Caco-2 (cell line): ENCODE results near the gene CLPTM1L. TPM values are rescaled to one million over a fixed set of nuclear protein-coding genes. Genes with fewer than 3 reads are reported as not detected.

Source experiments
- BruUV-seq: library from RNA; stranded (reverse); fragments of 400-500 nt; replicated peaks from 2 replicates; lab custom pipeline; 2021; lab: Mats Ljungman, UMichigan
- CTCF ChIA-PET: fragments of 300-600 bp; sonication (Branson Sonifier 250); formaldehyde crosslinking; loops from one replicate; lab custom pipeline; 2022; ENCODE audit warnings: antibody characterized with exemption; lab: Charles Lee
- POLR2A ChIA-PET: fragments of 300-600 bp; sonication (Branson Sonifier 250); formaldehyde crosslinking; loops from one replicate; lab custom pipeline; 2022; ENCODE audit warnings: antibody characterized with exemption; lab: Charles Lee
- DNase-seq, 2 experiments: peaks; one replicate each; pipeline versions ENCODE4 v3.0.0 to v3.0.0-alpha.2; 2020 to 2022
- H3K27me3 ChIP-seq: replicated peaks from 2 replicates; pipeline ENCODE4 v1.6.0; 2011; ENCODE audit warnings: low read length; ENCODE audit not compliant: control insufficient read depth, insufficient read depth
- H3K36me3 ChIP-seq: 2 replicates; pipeline ENCODE4 v1.5.1; 2011; ENCODE audit warnings: low read length; ENCODE audit not compliant: control insufficient read depth, insufficient read depth
- H3K4me1 ChIP-seq: fragments of 250-450 bp; sonication (Bioruptor Pico); 2 replicates; pipeline ENCODE4 v1.5.1; 2020; ENCODE audit warnings: mild to moderate bottlenecking
- H3K4me3 ChIP-seq: 2 replicates; pipeline ENCODE4 v1.5.1; 2011; ENCODE audit warnings: low read depth, mild to moderate bottlenecking, control low read depth, low read length
- H3K9me3 ChIP-seq: fragments of 250-450 bp; sonication (Bioruptor Pico); 2 replicates; pipeline ENCODE4 v1.5.1; 2020; ENCODE audit warnings: mild to moderate bottlenecking, moderate library complexity
- H3K27ac Mint-ChIP-seq: one replicate; pipeline ENCODE4 v1.8.0; 2022; ENCODE audit warnings: mixed read lengths; ENCODE audit not compliant: unreplicated experiment
- H3K27me3 Mint-ChIP-seq: one replicate; pipeline ENCODE4 v1.8.0; 2022; ENCODE audit warnings: mixed read lengths; ENCODE audit not compliant: insufficient read depth, unreplicated experiment
- H3K36me3 Mint-ChIP-seq: one replicate; pipeline ENCODE4 v1.8.0; 2022; ENCODE audit warnings: mild to moderate bottlenecking, mixed read lengths; ENCODE audit not compliant: insufficient read depth, unreplicated experiment
- H3K4me1 Mint-ChIP-seq: one replicate; pipeline ENCODE4 v1.8.0; 2022; ENCODE audit warnings: low read depth, mixed read lengths; ENCODE audit not compliant: unreplicated experiment
- H3K4me3 Mint-ChIP-seq: one replicate; pipeline ENCODE4 v1.8.0; 2022; ENCODE audit warnings: mild to moderate bottlenecking, moderate library complexity, mixed read lengths; ENCODE audit not compliant: unreplicated experiment
- H3K9me3 Mint-ChIP-seq: one replicate; pipeline ENCODE4 v1.8.0; 2022; ENCODE audit warnings: mixed read lengths; ENCODE audit not compliant: unreplicated experiment
- intact Hi-C: fragments of 100-400 bp; cut with micrococcal nuclease; formaldehyde crosslinking; loops from one replicate; pipeline ENCODE4 v1.10.0; 2022; ENCODE audit not compliant: unreplicated experiment
- total RNA-seq: library from RNA; stranded (reverse); gene quantifications from 2 replicates; pipeline ENCODE4 v1.2.3, GENCODE V29; 2022
- TF ChIP-seq, protein P1 (sequence below), 2 experiments: fragments of 200-600 bp in 1 of 2; IDR thresholded peaks; 1 replicate in 1 of 2; 2 replicates in 1 of 2; pipeline versions ENCODE4 v1.5.1 to v1.8.0; 2011 to 2022; ENCODE audit warnings: antibody characterized with exemption in 1 of 2, control low read depth in 1 of 2, inconsistent platforms in 1 of 2, low read depth in 1 of 2, low read length in 1 of 2, mild to moderate bottlenecking in 1 of 2, moderate library complexity in 1 of 2; ENCODE audit not compliant: insufficient read depth in 1 of 2, severe bottlenecking in 1 of 2, unreplicated experiment in 1 of 2

The CLPTM1L gene
- total RNA-seq, 1 experiment from 2014 or later: 114 TPM

DNA sequence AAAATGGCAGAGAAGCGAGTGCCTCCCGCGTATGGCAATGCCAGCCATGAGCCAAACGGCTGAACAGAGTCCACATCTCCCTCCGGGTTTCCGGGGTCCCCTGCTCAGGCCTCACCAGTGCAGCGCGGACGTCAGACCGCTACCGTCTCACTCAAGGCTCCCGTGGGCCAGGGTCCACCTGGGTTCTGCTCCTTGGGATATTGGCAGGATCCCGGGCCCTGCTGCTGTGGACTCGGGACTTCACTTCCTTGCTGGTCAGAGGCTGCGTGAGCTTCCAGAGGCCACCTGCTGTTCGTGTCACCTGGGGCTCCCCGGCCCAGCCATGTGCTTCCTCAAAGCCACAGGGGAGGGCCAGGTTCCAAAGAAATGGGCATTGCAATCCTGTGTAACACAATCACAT is 38.4 kb upstream of the CLPTM1L start:
- 0 out of 2 replicates have a peak, but pooled peaks cover 8% of the 10 kb centered on the region for H3K9me3 ChIP-seq
- no peaks in the 10 kb centered on the region for H3K9me3 Mint-ChIP-seq
- no peak for DNase-seq
- peaks cover 6% of the 10 kb centered on the region for H3K4me1 ChIP-seq
- ChIA-PET CTCF (no interaction called here), POLR2A (no interaction called here)
- no peak overlapping the region for H3K4me3 Mint-ChIP-seq
- no peak overlapping the region for H3K27ac Mint-ChIP-seq
- H3K27me3 Mint-ChIP-seq: peaks cover 18% of the 10 kb centered on the region
- no peak overlapping the region for H3K4me3 ChIP-seq
- TF ChIP-seq, protein P1, sequence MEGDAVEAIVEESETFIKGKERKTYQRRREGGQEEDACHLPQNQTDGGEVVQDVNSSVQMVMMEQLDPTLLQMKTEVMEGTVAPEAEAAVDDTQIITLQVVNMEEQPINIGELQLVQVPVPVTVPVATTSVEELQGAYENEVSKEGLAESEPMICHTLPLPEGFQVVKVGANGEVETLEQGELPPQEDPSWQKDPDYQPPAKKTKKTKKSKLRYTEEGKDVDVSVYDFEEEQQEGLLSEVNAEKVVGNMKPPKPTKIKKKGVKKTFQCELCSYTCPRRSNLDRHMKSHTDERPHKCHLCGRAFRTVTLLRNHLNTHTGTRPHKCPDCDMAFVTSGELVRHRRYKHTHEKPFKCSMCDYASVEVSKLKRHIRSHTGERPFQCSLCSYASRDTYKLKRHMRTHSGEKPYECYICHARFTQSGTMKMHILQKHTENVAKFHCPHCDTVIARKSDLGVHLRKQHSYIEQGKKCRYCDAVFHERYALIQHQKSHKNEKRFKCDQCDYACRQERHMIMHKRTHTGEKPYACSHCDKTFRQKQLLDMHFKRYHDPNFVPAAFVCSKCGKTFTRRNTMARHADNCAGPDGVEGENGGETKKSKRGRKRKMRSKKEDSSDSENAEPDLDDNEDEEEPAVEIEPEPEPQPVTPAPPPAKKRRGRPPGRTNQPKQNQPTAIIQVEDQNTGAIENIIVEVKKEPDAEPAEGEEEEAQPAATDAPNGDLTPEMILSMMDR (IDR thresholded peaks at IDR 0.05; ENCODE audit: insufficient read depth in 1 of 2, low read depth in 1 of 2, low read length in 1 of 2, severe bottlenecking in 1 of 2, unreplicated experiment in 1 of 2): no peak
- intact Hi-C loops: no loop called here
- H3K4me1 Mint-ChIP-seq: peaks cover 9% of the 10 kb centered on the region
- no peaks in the 10 kb centered on the region for H3K36me3 ChIP-seq
- H3K36me3 Mint-ChIP-seq: no peaks in the 10 kb centered on the region
- H3K27me3 ChIP-seq: peaks cover 1% of the 10 kb centered on the region
- BruUV-seq: no TSS peak

DNA sequence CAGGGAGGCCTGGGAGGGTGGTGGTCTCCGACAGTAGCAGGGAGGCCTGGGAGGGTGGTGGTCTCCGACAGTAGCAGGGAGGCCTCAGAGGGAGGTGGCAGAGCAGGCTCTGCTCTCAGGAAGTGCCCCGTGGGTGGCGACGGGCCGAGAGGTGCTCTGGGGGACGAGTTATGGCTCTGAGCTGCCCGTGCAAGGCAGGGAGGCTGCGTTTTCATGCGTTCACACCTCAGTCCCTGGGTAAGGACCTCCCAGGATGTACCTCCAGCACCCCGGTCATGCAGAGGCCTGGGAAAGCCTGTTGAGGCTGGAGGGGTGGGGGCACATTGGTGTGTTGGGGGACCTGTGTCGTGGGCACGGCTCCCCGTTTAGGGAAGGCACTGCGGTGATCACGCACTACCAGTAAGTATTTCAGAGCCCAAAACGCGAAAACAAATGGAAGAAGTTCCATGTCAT is 37.4 kb upstream of the CLPTM1L start:
- peaks cover 6% of the 10 kb centered on the region for H3K4me1 ChIP-seq
- H3K4me3 ChIP-seq: no peak overlapping the region
- ChIA-PET CTCF (no interaction called here), POLR2A (no interaction called here)
- peaks cover 12% of the 10 kb centered on the region for H3K27me3 Mint-ChIP-seq
- peaks cover 1% of the 10 kb centered on the region for H3K27me3 ChIP-seq
- no peaks in the 10 kb centered on the region for H3K9me3 Mint-ChIP-seq
- H3K9me3 ChIP-seq: 0 out of 2 replicates have a peak, but pooled peaks cover 8% of the 10 kb centered on the region
- H3K4me3 Mint-ChIP-seq: no peak overlapping the region
- H3K4me1 Mint-ChIP-seq: peaks cover 7% of the 10 kb centered on the region
- TF ChIP-seq, protein P1 (IDR thresholded peaks at IDR 0.05; ENCODE audit: insufficient read depth in 1 of 2, low read depth in 1 of 2, low read length in 1 of 2, severe bottlenecking in 1 of 2, unreplicated experiment in 1 of 2): no peak
- no peaks in the 10 kb centered on the region for H3K36me3 Mint-ChIP-seq
- intact Hi-C loops: no loop called here
- BruUV-seq: no TSS peak
- no peaks in the 10 kb centered on the region for H3K36me3 ChIP-seq
- no peak for DNase-seq
- no peak overlapping the region for H3K27ac Mint-ChIP-seq

DNA sequence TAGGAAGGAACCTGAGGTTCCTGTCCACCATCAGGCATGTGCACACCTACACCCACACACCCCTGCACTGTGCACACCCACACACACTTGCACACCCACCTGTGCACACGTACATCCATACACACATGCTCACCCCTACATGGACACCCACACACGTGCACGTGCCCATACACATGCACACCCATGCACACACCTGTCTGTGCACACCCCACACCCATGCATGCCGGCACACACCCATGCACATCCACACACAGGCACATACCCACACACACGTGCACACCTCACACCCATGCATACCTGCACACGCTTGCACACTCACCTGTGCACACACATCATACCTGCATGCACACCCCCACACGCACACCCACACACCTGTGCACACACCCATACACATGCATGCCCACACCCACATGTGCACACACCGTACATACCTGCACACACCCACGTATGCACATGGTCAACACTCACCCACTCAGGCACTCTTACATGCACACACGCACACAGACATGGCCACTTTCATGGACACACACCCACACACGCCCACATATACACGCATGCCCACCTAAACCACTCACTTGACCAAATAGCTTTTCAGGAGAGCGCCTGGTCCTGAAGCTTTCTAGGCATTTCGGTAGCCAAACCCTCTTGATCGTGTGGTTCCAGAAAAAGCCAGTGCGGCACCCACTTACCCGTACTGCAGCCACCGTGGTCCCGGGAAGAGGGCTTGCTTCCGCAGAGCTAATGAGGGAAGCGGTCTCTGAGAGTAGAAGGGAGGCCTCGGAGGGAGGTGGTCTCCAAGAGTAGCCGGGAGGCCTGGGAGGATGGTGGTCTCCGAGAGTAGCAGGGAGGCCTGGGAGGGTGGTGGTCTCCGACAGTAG is 36.7 kb upstream of the CLPTM1L start:
- ChIA-PET POLR2A (no interaction called here), CTCF (no interaction called here)
- H3K27ac Mint-ChIP-seq: no peak overlapping the region
- intact Hi-C loops: loop anchor here (2.0 kb wide), 1 partner anchor 263 kb away; no protein-coding TSS in a partner anchor
- peaks cover under 1% of the 10 kb centered on the region for H3K4me1 Mint-ChIP-seq
- 0 out of 2 replicates have a peak, but pooled peaks cover 8% of the 10 kb centered on the region for H3K9me3 ChIP-seq
- no peak for DNase-seq
- H3K36me3 ChIP-seq: no peaks in the 10 kb centered on the region
- H3K27me3 Mint-ChIP-seq: peaks cover 5% of the 10 kb centered on the region
- H3K27me3 ChIP-seq: peaks cover 1% of the 10 kb centered on the region
- no TSS peak for BruUV-seq
- no peak overlapping the region for H3K4me3 ChIP-seq
- TF ChIP-seq, protein P1 (IDR thresholded peaks at IDR 0.05; ENCODE audit: insufficient read depth in 1 of 2, low read depth in 1 of 2, low read length in 1 of 2, severe bottlenecking in 1 of 2, unreplicated experiment in 1 of 2): no peak
- H3K4me1 ChIP-seq: peaks cover 6% of the 10 kb centered on the region
- H3K4me3 Mint-ChIP-seq: peak overlapping the region; percentile 8
- H3K36me3 Mint-ChIP-seq: no peaks in the 10 kb centered on the region
- H3K9me3 Mint-ChIP-seq: no peaks in the 10 kb centered on the region
